Stimulated activated CD8-positive, alpha-beta memory T cell treated with anti-CD3 and anti-CD28 coated beads, Interleukin-7, amount 100 ng/mL, for 1 hour (primary cell): Measurements from ENCODE around the gene KRT3.
"Not testable (repeated sequence)": the region's sequence is repeated elsewhere in the genome, so short reads cannot be mapped to it uniquely, and the experiment has no call there.

Experiments
- DNase-seq, 2 donors: peaks; one replicate each; pipeline ENCODE4 v3.0.0-alpha.2; 2020; ENCODE audit warnings: low read depth in 2 of 2

Gene KRT3

DNA sequence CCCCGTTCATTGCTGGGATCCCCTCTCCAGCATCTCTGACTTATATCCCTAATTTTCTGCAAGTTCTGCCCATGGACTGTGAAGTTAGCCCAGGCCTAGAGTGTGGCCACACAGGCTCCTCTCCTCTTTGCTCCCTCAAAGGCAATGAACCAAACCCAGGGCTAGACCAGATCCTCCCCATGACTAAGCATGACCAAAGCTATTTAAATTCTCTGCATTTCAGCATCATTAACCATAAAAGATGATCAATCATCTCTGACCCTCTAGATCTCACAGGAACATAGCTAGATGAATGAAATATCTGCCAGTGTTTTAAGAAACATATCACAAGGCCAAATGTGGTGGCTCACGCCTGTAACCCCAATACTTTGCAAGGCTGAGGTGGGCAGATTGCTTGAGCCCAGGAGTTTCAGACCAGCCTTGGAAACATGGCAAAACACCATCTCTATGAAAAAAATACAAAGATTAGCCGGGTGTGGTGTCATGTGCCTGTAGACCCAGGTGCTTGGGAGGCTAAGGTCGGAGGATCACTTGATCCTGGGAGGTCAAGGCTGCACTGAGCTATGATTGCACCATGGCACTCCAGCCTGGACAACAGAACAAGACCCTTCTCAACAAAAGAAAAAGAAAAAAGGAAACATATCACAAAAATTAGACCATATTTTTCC lies 2.2 kb upstream of the KRT3 start:
- no peak for DNase-seq

DNA sequence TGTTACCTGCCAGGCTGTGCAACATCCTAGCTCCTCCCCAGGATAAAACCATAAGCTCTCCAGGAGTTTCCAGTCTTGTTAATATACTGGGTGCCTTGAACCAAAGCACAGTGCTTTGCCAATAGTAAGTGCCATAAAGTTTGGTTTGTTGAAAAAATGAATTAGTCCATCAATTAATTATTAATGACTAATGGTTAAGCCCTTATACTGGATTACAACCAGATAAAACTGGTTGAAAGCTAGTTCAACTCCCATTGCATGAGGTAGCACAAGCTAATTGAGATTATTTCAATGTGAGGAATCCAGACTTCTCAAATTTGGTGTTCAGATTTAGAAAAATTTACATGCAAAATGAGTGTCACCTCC lies 1.6 kb upstream of the KRT3 start:
- DNase-seq, result no peak

DNA sequence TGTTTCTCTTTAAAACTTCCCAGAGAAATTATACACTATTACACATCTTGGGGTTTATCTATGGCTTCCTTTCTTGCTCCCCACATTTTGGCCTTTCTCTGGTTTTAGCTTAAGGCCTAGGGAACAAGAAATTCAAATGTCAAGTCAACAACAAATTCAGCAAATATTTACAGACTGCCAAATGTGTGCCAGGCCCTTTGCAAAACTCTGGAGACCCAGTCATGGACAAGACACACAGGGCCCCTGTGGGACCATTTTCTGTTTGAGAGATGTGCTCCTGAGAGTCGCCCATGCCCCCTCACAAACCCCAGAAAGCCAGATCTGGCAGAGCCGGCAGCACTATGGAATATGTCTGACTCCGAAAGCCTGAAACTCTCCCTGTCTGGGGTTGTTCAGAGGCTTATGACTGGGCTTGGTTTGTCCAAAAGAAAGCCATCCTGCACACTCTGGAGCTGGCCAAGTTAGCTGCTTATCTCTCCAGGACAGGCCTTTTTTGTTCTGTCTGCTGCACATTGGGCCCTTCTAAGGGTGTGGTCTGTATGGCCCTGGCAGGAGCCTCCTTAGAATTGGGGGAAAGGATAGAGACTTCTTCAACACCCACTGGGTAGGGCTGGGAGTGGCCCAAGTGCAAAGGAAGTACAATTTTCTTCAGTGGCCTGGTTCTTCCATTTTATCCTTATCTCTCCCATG lies 1.1 kb upstream of the KRT3 start:
- no peak for DNase-seq

DNA sequence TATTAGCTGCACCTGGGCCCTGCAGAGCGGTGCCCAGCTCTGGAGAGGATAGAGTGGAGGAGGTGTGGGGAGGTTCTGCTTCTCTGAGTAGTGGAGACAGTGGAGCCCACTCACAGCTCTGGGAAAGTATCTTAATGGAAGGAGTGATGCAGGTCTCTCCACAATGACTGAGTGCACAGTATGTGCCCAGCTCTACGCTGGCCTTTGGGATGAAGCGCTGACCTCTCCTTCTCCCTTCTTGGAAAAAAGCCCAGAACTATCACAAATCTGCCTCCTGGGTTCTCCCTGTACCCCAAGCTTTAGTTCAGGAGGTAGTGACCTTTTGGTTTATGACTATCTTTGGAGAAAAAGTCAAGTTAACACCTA lies 495 bp upstream of the KRT3 start:
- DNase-seq, result no peak

DNA sequence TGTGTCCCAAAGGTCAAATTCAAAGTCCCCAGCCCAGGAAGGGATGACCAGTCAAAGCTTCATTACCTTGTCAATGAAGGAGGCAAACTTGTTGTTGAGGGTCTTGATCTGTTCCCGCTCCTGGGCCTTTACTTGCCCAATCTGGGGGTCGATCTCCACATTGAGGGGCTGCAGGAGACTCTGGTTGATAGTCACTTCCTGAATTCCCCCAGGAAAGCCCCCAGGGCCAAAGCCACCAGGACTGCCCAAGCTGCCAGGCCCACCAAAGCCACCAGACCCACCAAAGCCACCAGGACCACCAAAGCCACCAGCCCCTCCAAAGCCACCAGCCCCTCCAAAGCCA lies 614 bp downstream of the KRT3 start:
- not testable (repeated sequence) for DNase-seq

DNA sequence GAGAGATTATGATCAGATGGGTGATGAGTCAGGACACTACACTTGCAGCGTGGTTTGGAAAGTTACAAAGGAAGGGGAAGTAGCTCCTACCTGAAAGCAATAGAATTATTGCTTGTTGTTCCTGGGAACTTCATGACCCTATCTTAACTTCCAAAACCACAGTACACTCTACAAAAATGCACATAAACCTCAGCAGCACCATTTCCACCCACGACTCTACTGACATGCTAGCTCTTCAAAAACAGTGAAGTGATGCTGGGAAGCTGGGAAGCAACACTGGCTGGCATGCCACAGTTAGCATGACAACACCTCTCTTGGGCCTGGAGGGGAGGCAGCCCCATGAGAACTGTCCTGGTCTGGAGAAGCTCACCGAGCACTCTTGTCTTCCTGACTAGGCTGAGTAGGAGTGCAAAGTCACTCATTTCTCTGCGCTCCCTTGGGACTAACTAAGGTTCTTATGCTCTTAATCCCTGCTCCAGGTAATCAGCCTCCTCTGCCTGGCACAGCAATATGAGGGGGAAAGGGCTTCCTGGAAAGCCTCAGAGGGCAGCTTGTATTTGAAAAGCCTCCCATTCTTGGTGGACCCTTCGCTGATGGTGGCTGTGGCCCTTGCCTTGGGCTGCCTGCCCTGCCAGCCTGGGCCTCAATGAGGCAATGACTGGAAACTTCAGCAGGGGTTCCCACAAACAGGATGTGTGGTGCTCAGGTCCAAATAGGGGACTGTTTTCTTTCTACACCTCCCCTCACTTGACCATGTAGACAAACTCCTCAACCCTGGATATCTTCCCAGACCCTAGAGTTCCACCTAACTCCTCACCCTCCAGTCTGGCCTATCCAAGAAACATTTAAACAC lies 1.2 kb downstream of the KRT3 start:
- DNase-seq, result no peak

DNA sequence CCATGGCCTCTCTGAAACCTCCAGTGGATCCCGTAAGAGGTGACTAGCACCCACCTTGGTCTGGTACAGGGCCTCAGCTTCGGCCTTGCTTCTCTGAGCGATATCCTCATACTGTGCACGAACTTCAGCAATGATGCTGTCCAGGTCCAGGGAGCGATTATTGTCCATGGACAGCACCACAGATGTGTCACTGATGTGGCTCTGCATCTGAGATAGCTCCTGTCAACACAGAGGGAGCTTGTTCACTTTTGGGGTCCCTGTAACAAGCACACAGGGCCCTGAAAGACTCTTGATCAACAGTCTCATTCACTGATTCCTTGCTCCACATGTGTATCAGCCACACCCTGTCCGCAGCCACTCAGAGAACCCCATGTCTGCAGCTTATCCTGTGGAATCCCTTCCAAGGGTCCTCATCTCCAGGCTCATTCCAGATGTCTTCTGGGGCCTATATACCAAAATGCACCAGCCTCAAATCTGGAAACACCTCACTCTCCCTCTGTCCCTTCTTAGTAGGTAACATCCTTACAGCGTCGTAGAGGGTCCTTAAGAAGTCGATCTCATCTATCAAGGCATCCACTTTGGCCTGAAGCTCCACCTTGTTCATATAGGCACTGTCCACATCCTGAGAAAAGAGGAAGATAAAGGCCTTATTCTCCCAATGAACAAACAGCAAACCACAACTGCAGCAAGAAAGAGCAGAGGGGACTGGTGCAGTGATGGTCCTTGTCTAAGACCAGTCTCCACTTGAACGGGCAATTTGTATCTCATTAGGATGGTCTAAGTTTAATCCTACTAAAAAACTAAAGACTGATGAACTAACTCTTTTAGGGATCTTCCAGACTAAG lies 3.5 kb downstream of the KRT3 start:
- DNase-seq, result no peak

DNA sequence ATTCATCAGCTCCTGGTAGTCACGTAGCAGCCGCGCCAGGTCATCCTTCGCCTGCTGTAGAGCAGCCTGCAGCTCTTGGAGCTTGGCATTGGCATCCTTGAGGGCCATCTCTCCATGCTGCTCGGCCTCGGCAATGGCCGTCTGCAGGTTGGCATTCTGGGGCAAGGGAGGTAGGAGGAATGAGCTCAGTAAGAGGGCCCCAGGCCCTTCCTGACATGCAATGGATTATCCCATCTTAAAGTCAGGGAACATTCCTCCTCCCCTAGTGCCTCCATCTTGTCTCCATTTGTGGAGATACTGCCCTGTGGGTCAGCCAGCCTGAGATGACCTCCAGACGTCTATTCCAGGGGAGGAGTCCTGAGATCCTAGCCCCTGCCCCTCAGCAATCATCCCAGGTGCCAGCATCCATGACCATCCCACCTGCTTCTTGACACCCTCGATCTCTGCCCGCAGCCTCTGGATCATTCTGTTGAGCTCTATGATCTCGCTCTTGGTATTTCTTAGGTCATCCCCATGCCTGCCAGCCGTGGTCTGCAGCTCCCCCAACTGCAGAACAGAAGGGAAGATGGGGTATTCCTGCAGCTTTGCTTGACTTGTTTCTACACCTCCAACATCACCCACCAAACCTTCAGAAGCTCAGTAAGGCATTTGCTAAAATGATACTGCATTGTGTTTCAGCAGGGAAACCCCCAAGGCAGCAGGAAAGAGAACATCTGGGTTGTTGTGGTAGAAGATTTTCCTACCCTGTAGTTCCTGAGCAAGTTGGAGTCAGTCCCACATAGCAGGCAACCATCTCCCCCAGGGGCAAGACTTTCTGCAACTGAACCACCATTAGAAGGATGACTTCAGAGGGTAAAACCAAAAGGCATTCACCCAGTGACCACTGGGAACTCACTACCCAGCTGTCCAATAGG lies 4.4 kb downstream of the KRT3 start:
- no peak for DNase-seq

DNA sequence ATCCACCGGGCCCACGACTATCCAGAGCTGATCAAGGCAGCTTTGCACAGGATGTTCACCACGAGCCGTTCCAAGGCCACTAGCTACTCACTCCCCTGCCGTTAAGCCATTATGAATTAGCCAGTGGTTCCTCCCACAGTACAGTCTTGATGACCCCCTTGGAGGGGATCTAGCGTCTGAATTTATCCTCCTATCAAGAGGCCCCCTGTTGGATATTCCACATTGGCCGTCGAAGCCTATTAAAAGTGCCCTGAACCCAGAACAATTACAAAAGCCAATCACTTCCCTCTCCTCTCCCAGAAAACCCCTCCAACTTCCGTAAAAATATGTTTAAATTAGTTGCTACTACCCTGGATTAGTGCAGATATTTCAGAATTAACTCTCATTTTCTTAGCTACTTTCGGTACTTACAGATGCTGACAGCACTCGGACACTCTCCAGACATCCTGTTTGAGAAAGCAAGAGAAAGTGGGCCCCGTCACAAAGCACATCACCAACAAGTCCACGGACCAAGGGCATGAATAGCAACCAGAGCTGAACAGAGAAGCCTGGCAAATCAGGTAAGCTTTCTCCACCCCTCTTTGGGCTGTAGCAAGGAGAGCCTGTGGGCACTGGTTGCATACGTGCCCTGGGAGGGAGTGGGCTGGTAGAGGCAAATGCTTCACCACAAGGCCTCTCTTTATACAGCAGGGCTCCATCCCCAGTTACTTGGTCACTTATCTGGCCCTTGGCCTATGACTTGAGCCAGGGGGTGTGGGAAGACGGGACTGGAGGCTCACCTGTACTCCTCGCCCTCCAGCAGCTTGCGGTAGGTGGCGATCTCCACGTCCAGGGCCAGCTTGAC lies 5.3 kb downstream of the KRT3 start:
- DNase-seq, result no peak

DNA sequence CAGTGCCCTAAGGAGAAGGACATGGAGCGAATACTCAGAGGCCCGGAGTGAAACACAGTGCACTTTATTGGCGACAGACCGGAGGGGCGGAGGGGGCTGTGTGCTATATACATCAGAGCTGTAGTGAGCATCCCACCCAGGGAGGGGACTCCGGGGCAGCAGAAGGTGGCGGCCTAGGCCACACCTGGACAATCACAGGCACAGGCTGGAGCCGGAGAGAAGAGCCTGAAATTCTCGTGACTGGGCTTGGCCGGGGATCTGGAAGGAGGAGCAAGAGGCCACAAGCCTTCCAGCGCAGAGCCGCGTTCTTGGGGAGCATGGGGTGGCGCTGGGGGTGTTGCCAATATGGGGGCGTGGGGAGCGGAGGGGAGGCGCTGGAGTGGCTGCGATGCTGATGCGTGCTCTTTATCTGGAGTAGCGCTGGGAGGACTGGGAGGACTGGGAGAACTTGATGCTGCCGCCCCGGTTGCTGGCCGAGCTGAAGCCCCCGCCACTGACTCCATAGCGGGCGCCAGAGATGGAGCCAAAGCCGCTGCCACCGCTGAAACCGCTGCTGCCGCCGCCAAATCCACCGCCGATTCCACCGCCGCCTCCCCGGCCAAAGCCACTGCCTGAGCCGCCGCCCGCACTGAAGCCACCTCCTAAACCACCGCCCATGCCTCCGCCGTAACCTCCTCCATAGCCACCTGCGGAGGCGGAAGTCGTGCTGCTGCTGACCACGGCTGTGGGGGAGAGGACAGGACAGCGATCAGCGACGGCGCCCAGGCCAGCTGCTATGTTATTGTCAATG lies 6.1 kb downstream of the KRT3 start:
- no peak for DNase-seq

DNA sequence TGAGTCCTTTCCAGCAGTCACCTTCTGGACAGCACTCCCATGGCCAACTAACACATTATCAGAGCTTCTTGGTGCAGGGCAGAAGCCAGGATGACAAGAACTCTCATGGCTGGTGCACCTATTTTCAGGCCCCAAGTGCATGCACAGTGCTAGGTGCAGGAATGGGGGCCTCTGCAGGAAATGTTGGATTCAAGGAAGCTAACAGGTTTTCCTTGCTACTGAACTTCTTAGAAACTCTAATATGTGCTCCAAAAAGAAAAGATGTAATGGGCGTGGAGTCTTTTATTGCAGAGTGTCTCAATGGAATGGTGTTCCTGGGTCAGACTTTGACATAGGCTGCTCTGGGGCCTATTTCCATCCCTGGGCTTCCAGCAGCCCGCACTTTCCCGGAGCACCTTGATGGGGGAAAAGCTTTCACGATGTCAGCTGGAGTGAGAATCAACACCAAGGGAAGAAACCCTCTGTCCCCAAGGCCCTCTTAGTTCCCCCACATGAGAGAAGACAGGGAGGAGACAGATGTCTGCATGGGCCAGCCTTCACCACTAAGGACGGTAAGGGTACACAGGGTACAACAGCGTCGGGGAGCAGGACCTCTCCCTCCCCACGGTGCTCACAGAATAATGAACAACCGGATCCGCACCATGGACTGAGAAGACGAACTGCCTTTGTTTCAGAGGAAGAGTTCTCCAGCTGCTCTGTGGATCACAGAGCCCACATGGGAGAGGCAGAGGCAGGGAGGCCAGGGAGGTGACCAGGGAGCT lies 6.9 kb downstream of the KRT3 start:
- no peak for DNase-seq

DNA sequence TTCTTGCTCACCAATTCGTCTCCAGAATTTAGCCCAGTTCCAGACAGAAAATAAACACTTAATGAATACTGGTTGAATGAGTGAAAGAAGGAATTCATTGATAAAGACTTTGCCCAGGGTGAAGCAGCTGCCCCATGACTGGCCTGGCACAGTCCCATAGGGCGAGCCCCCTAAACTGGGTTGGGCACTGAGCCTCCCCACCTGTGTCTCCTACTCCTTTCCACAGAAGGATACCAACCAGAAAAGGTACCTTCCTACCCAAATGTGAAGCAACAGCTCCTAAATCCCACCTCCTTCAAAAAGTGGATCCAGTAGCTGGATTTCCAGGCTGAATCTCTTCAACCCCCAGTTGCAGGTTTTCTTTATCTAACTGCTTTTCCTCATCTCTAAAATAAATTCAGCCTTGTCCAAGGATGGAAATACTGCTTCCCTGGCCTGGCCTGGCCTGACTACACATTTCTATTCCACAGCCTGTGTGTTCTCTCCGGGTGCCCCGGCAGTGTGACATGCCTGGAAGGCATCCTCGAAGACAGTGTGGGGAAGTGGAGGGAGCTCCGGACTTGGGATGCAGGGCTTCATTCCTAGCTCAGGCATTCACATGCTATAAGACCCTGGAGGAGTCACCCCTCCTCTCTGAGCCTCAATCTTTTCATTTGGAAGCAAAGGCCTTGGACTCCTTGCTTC lies 7.6 kb downstream of the KRT3 start:
- no peak for DNase-seq

DNA sequence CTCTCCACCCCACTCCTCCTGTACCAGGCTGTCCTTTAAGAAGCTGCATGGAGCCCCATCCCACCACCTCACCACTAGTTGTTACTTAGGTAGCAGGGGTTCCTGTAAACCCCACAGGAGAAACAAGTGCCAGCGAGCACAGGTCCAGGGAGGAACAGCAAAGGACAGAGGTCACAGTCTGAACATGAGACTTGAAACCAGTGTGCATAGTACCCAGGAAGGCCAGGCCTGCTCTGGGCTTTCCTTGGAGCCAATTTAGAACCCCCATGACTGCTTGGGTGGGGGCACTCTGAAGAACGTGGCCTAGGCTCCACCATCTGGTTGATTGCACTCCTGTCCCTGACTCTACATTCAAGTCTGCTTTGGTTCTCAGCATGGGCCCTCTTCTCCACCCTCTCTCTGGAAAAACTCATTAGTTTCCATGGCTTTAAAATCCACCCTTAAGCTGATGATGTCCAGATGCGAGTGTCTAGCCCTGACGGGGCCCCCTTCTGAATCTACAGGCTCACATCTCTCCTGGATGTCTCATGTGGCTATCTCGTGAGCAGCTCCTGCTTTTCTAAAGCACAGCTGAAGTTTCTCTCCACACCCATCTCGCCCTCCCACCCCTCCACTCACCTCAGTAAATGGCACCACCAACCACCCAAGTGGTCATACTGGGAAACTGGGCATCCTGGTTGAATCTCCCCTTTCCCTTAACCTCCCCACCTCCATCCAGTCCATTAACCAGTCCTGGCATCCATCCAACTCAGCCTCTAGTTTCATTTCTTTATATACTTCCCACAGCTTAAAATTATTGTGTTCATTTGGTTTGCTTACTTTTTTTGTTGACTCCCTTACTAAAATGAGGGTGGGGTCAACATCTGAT lies 8.4 kb downstream of the KRT3 start:
- DNase-seq, result no peak

DNA sequence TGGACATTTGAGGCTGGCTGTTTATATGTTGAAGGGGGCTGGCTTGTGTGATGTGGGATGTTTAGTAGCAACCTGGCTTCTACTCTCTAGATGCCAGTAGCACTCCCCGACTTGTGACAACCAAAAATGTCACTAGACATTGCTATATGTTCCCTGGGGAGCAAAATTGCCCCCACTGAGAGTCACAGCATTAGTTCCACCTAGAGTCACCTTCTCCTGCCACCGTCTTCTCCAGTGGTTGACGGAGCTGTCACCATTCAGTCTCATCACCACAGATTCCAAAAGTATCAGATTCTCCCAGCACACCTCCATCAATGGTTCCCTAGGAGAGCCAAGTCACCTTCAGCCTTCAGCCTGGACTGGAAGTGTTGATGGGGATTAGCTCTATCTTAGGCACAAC lies 11.0 kb downstream of the KRT3 start:
- no peak for DNase-seq

DNA sequence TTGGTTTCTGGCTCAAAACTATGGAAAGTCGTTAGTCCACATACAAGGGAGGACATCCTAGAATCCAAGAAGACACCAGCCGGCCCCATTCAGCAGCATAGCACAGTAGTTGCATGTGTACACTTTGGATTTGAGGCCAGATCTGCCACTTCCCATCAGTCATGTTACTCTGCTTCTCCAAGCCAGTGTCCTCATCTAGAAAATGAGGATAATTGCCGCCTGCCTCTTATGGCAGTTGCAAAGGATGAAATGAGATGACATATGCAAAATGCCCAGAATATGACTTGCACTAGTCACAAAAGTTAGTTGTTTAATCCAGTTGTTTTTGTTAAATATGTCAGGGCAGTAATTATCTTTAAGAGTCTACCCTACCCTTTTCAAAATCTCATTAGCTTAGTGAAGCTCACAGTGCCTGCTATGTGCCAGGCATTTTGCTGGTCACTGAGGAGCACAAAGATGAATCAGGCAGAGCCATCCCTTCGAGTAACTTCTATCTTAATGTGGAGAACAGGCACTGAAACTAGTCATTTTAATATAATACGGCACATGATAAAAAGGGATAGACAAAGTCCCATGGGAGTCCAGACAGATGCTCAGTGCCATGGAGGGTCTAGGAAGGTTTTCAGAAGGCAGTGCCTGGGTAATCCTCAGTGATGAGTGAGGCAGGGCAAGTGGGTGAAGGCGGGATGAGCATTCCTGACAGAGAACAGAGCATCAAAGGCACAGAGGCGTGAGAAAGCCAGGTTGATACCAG lies 12.2 kb downstream of the KRT3 start:
- DNase-seq, result no peak

DNA sequence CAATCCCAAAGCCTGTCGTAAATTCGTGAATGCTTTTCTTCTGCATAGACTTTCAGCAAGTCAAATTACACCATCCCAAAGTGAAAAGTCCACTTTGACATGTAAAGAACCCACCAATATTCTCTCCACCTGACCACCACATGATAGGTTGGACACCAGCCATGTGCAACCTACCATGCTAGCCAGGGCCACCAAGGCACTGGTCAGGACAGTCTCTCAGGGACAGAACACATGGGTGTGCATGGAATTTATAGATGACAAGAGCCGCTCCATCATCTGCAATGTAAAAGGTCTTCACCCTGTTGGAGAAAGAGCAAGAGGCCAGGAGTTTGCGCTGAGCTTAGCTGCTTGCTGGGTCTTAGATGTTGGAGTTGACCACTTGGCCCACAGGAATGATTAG lies 13.4 kb downstream of the KRT3 start:
- no peak for DNase-seq
